Choroid plexus epithelial cell (primary cell): ENCODE measurements around the gene SMU1.

Source experiments
- DNase-seq: peaks from one replicate; pipeline ENCODE4 v3.0.0-alpha.2; 2010; ENCODE audit warnings: low read depth
- H3K4me3 ChIP-seq: 2 replicates; pipeline ENCODE4 v1.5.1; 2011; ENCODE audit warnings: low read depth, mild to moderate bottlenecking, control low read depth, low read length, moderate library complexity
- TF ChIP-seq, protein P1 (sequence below): conservative IDR thresholded peaks from 2 replicates; pipeline ENCODE4 v1.5.1; 2011; ENCODE audit warnings: low read depth, mild to moderate bottlenecking, control low read depth, inconsistent platforms, low read length, moderate library complexity

The SMU1 gene

GRCh38 chr9:33110686-33111085 is 34.2 kb upstream of the SMU1 start:
- TF ChIP-seq, protein P1, sequence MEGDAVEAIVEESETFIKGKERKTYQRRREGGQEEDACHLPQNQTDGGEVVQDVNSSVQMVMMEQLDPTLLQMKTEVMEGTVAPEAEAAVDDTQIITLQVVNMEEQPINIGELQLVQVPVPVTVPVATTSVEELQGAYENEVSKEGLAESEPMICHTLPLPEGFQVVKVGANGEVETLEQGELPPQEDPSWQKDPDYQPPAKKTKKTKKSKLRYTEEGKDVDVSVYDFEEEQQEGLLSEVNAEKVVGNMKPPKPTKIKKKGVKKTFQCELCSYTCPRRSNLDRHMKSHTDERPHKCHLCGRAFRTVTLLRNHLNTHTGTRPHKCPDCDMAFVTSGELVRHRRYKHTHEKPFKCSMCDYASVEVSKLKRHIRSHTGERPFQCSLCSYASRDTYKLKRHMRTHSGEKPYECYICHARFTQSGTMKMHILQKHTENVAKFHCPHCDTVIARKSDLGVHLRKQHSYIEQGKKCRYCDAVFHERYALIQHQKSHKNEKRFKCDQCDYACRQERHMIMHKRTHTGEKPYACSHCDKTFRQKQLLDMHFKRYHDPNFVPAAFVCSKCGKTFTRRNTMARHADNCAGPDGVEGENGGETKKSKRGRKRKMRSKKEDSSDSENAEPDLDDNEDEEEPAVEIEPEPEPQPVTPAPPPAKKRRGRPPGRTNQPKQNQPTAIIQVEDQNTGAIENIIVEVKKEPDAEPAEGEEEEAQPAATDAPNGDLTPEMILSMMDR: no peak
- no peak for DNase-seq
- H3K4me3 ChIP-seq: no peak overlapping the region

GRCh38 chr9:33109850-33110595 is 33.5 kb upstream of the SMU1 start:
- no peak overlapping the region for H3K4me3 ChIP-seq
- no peak for DNase-seq
- TF ChIP-seq, protein P1: no peak

- no peak overlapping the region for H3K4me3 ChIP-seq
- no peak for DNase-seq
- TF ChIP-seq, protein P1: no peak
These were observed 32.6 kb upstream of the SMU1 start for GRCh38 chr9:33109097-33109496.

DNA sequence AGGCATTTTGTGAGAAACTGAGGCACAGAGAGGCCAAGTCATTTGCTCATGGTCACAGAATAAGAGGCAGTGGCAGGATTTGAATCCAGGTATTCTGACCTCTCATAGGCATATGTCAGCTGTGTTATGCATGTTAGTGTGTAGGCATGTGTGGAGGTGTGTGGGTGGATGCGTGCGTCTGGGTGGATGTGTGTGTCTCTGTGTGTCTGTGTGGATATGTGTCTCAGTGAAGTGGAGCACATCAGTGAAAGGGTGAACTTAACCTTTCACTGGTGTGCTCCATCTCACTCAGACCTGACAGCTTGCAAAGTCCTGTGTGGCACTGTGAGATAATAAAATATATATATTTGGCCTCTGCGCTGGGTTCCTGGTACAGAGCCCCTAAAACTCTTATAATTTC is 32.0 kb upstream of the SMU1 start:
- no peak for DNase-seq
- H3K4me3 ChIP-seq: no peak overlapping the region
- TF ChIP-seq, protein P1: no peak

- TF ChIP-seq, protein P1: no peak
- no peak for DNase-seq
- H3K4me3 ChIP-seq: no peak overlapping the region
These were observed 31.3 kb upstream of the SMU1 start for GRCh38 chr9:33107762-33108161.

- DNase-seq: peak; percentile 68
- no peak overlapping the region for H3K4me3 ChIP-seq
- TF ChIP-seq, protein P1: no peak
These were observed 30.6 kb upstream of the SMU1 start for GRCh38 chr9:33106827-33107621.
